HAP-1 (cell line): ENCODE measurements around the gene NUDT4B.
"Not testable (repeated sequence)": the region's sequence is repeated elsewhere in the genome, so short reads cannot be mapped to it uniquely, and the experiment has no call there.

ENCODE experiments used
- DNase-seq, 2 experiments: peaks; one replicate each; pipeline ENCODE4 v3.0.0-alpha.2; 2016 to 2020; ENCODE audit warnings: low spot score in 2 of 2
- H3K27me3 ChIP-seq: fragments of 250-450 bp; sonication (Bioruptor Pico); 2 replicates; pipeline ENCODE4 v1.5.1; 2020; ENCODE audit warnings: low read depth, mild to moderate bottlenecking, moderate library complexity
- H3K36me3 ChIP-seq: fragments of 250-450 bp; sonication (Bioruptor Pico); replicated peaks from 2 replicates; pipeline ENCODE4 v1.5.1; 2020; ENCODE audit warnings: mild to moderate bottlenecking
- H3K4me1 ChIP-seq: fragments of 250-450 bp; sonication (Bioruptor Pico); 2 replicates; pipeline ENCODE4 v1.5.1; 2020; ENCODE audit warnings: mild to moderate bottlenecking
- H3K4me3 ChIP-seq: fragments of 250-450 bp; sonication (Bioruptor Pico); 2 replicates; pipeline ENCODE4 v1.5.1; 2020; ENCODE audit warnings: mild to moderate bottlenecking, moderate library complexity
- H3K9me3 ChIP-seq: fragments of 250-450 bp; sonication (Bioruptor Pico); 2 replicates; pipeline ENCODE4 v1.5.1; 2020; ENCODE audit warnings: mild to moderate bottlenecking, moderate library complexity
- in situ Hi-C: fragments of 300-500 bp; cut with MboI; formaldehyde crosslinking; loops from 3 replicates; pipeline ENCODE4 v1.14.3; 2020; ENCODE audit warnings: low sequenced_read_pairs, inconsistent platforms, mixed read lengths

The NUDT4B gene

GRCh38 chr1:148724872-148725271 lies 23.7 kb upstream of the NUDT4B start:
- H3K4me3 ChIP-seq, H3K4me1 ChIP-seq, H3K9me3 ChIP-seq, in situ Hi-C loops, H3K27me3 ChIP-seq, DNase-seq, H3K36me3 ChIP-seq: not testable (repeated sequence)

DNA sequence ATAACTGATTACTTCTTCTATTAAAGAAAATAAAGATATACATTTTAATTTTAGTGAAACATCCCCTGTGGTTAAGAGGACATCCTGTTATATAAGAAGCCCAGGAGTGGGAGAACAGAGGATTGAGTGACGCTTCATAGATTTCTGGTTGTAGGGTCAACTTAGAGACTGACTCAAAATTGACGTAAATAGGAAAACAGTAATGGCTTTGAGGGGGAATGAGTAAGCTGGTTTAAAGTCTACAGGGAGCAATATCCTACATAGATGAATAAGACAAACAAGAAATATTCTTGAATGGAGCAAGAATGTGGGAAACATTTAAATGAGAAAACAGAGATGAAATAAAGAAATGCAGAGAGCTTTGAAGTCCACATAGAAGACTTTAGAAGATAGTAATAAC lies 20.7 kb upstream of the NUDT4B start:
- in situ Hi-C loops, H3K4me1 ChIP-seq, DNase-seq, H3K27me3 ChIP-seq, H3K36me3 ChIP-seq, H3K9me3 ChIP-seq, H3K4me3 ChIP-seq: not testable (repeated sequence)

- H3K9me3 ChIP-seq, DNase-seq, H3K4me1 ChIP-seq, H3K4me3 ChIP-seq, H3K36me3 ChIP-seq, in situ Hi-C loops, H3K27me3 ChIP-seq: not testable (repeated sequence)
These were observed 19.4 kb upstream of the NUDT4B start for GRCh38 chr1:148729128-148729527.

DNA sequence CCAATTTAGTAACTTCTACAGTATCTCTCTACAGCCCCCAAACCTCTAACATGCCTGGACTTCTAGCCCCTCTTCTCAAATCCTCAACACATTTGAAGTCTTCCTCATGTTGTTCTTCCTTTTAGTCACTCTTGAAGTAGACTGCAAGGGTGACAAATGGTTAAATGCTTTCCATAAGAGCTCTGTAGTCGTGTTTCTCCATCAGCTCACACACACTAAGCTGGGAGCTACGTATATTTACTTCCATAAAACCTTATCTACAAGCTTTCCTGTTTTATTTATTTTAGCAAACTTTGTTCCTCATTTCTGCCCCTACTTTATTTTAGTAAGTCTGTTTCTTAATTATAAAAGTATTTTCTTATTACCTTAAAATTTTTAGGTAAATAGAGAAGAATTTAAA lies 19.0 kb upstream of the NUDT4B start:
- H3K36me3 ChIP-seq, in situ Hi-C loops, DNase-seq, H3K9me3 ChIP-seq, H3K27me3 ChIP-seq, H3K4me3 ChIP-seq, H3K4me1 ChIP-seq: not testable (repeated sequence)

DNA sequence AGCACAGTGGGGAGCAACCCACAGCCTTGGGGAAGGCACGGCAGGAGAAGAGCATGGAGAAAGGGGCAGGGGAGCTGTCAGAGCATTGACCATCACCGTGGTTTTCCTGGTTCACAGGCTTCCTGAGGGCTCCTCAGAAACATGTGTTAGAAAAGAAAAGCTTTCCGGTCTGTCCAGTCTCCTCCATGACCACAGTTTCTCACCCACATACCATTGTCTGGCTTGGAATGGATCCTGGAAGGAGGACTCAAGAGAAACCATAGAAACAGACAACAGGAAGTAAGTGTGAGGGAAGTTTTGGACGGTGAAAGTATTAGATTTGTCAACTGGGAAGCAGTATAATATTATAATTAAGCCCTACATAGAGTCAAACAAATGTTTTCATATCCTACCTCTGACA lies 16.3 kb upstream of the NUDT4B start:
- H3K9me3 ChIP-seq, H3K4me3 ChIP-seq, in situ Hi-C loops, H3K4me1 ChIP-seq, DNase-seq, H3K27me3 ChIP-seq, H3K36me3 ChIP-seq: not testable (repeated sequence)

DNA sequence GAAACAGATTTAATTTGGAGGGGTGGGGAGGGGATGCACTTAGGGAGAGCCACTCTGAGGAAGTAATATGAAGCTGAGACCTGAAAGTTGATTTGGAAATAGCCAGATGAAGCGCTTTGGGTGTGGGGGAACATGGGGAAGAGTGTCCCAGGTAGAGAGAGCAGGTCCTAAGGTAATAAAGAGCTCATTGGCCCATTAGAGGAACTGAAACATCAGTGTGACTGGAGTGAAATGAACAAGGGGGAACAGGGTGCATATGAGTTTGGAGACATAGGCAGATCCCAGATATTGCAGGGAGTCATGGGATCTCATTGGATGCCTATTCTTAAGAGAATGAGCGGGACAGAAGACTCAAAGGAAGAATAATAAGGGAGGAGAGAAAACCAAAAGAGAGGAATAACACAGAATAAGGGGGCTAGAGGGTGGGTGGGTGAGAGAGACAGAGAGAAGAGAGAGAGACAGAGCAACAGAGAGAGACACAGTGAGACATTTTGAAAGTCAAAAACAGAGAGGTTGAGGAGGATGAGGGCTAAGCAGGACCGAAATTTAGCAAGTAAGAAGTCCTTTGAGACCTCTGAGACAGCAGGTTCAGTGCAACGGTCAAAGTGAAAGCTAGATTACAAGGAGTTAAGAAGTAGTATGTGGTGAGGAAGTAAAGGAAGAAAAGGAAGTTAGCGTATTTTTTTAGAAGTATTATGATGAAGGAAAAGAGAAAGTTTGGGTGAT lies 14.8 kb upstream of the NUDT4B start:
- DNase-seq, H3K9me3 ChIP-seq, H3K36me3 ChIP-seq, H3K4me3 ChIP-seq, H3K27me3 ChIP-seq, in situ Hi-C loops, H3K4me1 ChIP-seq: not testable (repeated sequence)

DNA sequence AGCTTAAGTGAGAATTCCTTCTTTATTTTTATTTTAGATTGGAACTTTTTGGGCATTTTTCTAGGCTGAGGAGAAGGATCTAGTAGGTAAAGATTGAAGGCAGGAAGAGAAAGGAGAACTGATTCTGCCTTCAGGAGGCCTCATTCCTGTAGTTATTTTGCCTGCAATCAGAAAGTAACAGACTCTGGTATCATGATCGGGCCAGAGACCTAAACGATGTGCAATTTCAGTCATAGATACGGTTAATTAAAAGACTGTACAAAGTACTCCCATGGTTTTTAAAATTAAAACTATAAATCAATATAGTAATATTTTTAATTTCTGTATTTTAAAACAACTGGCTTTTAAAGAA lies 14.3 kb upstream of the NUDT4B start:
- in situ Hi-C loops, H3K4me1 ChIP-seq, H3K36me3 ChIP-seq, H3K27me3 ChIP-seq, H3K4me3 ChIP-seq, H3K9me3 ChIP-seq, DNase-seq: not testable (repeated sequence)

DNA sequence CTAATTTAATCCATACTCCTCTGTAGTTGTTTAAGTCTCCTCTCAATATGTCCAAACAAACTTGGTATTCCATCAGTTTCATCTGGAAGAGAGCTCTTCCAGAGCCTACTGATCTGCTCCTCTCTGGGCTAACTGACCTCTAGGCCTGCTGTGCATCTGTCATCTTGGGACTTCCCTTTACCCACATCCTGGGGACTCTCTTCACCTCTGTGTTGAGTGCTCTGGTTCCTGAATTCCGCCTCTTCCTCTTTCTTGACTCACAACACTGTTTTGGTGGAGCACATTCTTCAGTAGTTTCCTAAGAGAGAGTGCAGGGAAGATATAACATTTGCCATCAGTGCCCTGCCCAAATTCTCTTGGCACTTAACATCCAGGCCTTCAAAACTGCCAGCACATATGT lies 13.0 kb upstream of the NUDT4B start:
- H3K27me3 ChIP-seq, in situ Hi-C loops, H3K36me3 ChIP-seq, H3K9me3 ChIP-seq, DNase-seq, H3K4me3 ChIP-seq, H3K4me1 ChIP-seq: not testable (repeated sequence)

DNA sequence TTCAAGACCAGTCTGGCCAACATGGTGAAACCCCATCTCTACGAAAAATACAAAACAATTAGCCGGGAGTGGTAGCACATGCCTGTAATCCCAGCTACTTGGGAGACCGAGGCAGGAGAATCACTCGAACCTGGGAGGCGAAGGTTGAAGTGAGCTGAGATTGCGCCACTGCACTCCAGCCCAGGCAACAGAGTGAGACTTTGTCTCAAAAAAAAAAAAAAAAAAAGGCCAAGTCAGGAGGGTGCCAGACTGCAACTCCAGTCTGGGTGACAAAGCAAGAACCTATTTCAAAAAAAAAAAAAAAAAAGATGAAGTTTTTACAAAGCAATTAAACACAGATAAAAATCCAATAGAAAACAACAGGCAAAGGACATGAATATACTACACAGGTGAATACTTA lies 9.9 kb upstream of the NUDT4B start:
- H3K36me3 ChIP-seq, DNase-seq, H3K4me3 ChIP-seq, H3K4me1 ChIP-seq, H3K9me3 ChIP-seq, in situ Hi-C loops, H3K27me3 ChIP-seq: not testable (repeated sequence)

DNA sequence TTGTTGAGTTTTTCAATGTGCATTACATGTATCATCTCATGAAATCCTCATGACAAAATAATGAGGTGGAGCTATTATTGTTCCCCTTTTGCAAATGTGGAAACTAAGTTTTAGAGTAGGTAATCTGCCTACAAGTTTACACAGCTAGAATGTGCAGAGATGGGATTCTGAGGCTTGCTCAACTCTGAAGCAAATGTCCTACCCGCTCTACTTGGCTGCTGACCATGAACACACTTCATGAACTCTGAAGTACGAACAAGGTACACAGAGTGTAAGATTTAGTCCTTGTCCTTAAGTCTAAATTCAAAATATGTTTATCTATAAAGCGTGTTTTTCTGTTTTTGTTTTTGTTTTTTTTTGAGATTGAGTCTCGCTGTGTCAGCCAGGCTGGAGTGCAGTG lies 5.4 kb upstream of the NUDT4B start:
- DNase-seq, in situ Hi-C loops, H3K4me3 ChIP-seq, H3K4me1 ChIP-seq, H3K36me3 ChIP-seq, H3K27me3 ChIP-seq, H3K9me3 ChIP-seq: not testable (repeated sequence)

DNA sequence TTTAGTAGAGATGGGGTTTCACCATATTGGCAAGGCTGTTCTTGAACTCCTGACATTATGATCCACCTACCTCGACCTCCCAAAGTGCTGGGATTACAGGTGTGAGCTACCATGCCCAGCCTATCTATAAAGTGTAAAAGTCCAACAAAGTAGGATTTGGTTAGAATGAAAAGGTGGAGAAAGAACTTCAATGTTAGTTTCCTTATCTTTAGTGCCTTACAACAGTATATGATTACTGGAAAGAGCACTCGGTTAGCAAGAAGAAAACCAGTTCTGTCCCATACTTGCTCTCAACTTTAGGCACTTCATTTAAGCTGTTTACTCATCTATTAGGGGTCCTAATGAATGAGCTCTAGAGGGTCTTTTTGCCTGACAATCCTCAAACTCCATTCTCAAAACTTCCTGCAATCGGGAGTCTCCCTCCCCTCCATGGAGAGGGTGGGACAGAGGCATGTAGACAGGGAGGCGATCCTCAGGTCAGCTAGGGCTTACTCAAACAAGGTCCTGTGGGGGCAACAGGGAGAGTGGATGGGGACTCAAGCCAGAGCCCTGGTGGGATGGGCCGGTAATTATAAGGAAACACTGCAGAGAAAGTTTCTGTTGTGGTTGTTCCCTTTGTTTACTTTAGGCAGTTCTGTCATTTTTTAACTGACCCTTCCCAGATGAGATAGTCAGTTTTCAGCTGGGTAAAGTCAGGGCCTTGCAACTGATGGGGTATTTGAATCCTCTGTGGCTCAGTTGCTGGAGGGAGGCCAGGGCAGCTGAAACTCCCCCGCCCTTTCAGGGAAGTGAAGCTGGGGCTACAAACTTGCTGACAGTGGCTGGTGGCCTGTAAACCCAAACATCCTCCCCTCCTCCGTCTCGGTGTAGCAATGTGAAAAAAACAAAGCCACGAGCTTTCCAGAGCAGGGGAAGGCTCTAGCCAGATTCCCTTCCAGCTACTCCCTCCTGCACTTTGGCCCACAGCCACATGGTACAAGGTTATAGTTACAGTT lies 4.6 kb upstream of the NUDT4B start:
- DNase-seq, H3K9me3 ChIP-seq, in situ Hi-C loops, H3K4me3 ChIP-seq, H3K4me1 ChIP-seq, H3K27me3 ChIP-seq, H3K36me3 ChIP-seq: not testable (repeated sequence)

- H3K9me3 ChIP-seq, H3K4me1 ChIP-seq, DNase-seq, H3K36me3 ChIP-seq, in situ Hi-C loops, H3K27me3 ChIP-seq, H3K4me3 ChIP-seq: not testable (repeated sequence)
These were observed 734 bp downstream of the NUDT4B start for GRCh38 chr1:148749335-148749681.

DNA sequence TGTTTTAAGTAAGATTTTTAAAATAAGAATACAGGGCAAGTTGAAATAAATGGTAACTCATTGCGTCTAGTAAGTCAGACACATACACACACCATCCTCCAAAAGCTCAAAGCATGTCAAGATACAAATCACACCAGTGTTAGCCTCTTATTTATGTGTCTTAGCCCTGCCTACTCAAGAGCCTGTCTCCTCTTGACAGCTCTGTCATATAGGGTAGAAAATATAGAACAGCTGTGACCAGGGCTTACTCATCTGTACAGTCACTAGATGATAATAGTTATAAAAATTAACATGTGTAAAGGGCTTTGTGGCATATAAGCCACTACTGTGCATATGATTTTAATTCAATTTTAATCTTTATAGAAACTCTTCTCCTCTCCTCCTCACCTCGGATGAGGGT lies 7.7 kb downstream of the NUDT4B start:
- H3K4me3 ChIP-seq, in situ Hi-C loops, DNase-seq, H3K36me3 ChIP-seq, H3K27me3 ChIP-seq, H3K4me1 ChIP-seq, H3K9me3 ChIP-seq: not testable (repeated sequence)

GRCh38 chr1:148757446-148757845 lies 8.9 kb downstream of the NUDT4B start:
- H3K4me3 ChIP-seq, in situ Hi-C loops, H3K36me3 ChIP-seq, DNase-seq, H3K27me3 ChIP-seq, H3K4me1 ChIP-seq, H3K9me3 ChIP-seq: not testable (repeated sequence)
